Measurements from ENCODE around the gene TNPO1.

Gene TNPO1

GRCh38 chr5:72821776-72822175 is 5.3 kb downstream of the TNPO1 start:
- CTCF ChIA-PET, result no interaction called here
- Histone ChIP-seq H3K9me3 (ENCODE audit: control insufficient read depth, insufficient read depth, low read depth, low read length) (no peaks in the 10 kb centered on the region), H3K27ac (ENCODE audit: extremely low read depth, low read depth, low read length) (no peak overlapping the region), H3K4me3 (ENCODE audit: low read depth, low read length) (no peak overlapping the region), H3K36me3 (ENCODE audit: control insufficient read depth in 2 of 2, insufficient read depth in 1 of 2, low read length in 2 of 2) (peaks cover 0 to 4% of the 10 kb centered on the region in 2 experiments; a peak in 1 of 3 replicates), H3K4me1 (ENCODE audit: control insufficient read depth, insufficient read depth, low read length) (peaks cover 16% of the 10 kb centered on the region)
- POLR2A ChIA-PET, result no interaction called here
- TF ChIP-seq TRIM28 (IDR thresholded peaks at IDR 0.05; ENCODE audit: borderline replicate concordance, low read length) (no peak), ZNF654 (tag by site-specific recombination; IDR thresholded peaks at IDR 0.05; ENCODE audit: low read depth) (no peak), PRDM10 (tag by site-specific recombination; IDR thresholded peaks at IDR 0.05) (peak; percentile 56)

GRCh38 chr5:72822944-72823343 is 6.5 kb downstream of the TNPO1 start:
- Histone ChIP-seq H3K4me3 (ENCODE audit: low read depth, low read length) (no peak overlapping the region), H3K4me1 (ENCODE audit: control insufficient read depth, insufficient read depth, low read length) (peaks cover 16% of the 10 kb centered on the region), H3K9me3 (ENCODE audit: control insufficient read depth, insufficient read depth, low read depth, low read length) (no peaks in the 10 kb centered on the region), H3K27ac (ENCODE audit: extremely low read depth, low read depth, low read length) (no peak overlapping the region), H3K36me3 (ENCODE audit: control insufficient read depth in 2 of 2, insufficient read depth in 1 of 2, low read length in 2 of 2) (peaks cover 0 to 4% of the 10 kb centered on the region in 2 experiments; a peak in 1 of 3 replicates)
- POLR2A ChIA-PET, result no interaction called here
- TF ChIP-seq ZBTB6 (tag by site-specific recombination; IDR thresholded peaks at IDR 0.05) (no peak), PRDM1 (tag by site-specific recombination; IDR thresholded peaks at IDR 0.05) (peak; percentile 67; the same call in 1 of the 2 replicates), ZNF23 (tag by site-specific recombination; IDR thresholded peaks at IDR 0.05; ENCODE audit: borderline replicate concordance) (no peak), ZSCAN5A (tag by site-specific recombination; IDR thresholded peaks at IDR 0.05) (no peak), ZBTB26 (tag by site-specific recombination; optimal IDR thresholded peaks at IDR 0.05) (no peak)
- CTCF ChIA-PET, result interaction anchor here (0.6 kb wide), 1 partner anchor 26 kb away, joined by 4 read pairs; no protein-coding TSS in a partner anchor

GRCh38 chr5:72829707-72830106 is 13.2 kb downstream of the TNPO1 start:
- CTCF ChIA-PET, result interaction anchor here (0.6 to 6.5 kb wide), 4 partner anchors 11 to 1354 kb away, joined by 3 to 31 read pairs (median 4); partner anchors contain the start of gene TNPO1
- Histone ChIP-seq H3K4me3 (ENCODE audit: low read depth, low read length) (no peak overlapping the region), H3K27ac (ENCODE audit: extremely low read depth, low read depth, low read length) (no peak overlapping the region), H3K36me3 (ENCODE audit: control insufficient read depth in 2 of 2, insufficient read depth in 1 of 2, low read length in 2 of 2) (peaks cover 0 to 4% of the 10 kb centered on the region in 2 experiments; a peak in 1 of 3 replicates), H3K4me1 (ENCODE audit: control insufficient read depth, insufficient read depth, low read length) (peaks cover 9% of the 10 kb centered on the region), H3K9me3 (ENCODE audit: control insufficient read depth, insufficient read depth, low read depth, low read length) (no peaks in the 10 kb centered on the region)
- POLR2A ChIA-PET, result no interaction called here
- no peak for TF ChIP-seq ZEB2 (tag by site-specific recombination; IDR thresholded peaks at IDR 0.05)
- TF ChIP-seq PRDM6 (tag by site-specific recombination; IDR thresholded peaks at IDR 0.05), result no peak
- no peak for TF ChIP-seq WT1 (tag by site-specific recombination; IDR thresholded peaks at IDR 0.05)
- no peak for TF ChIP-seq KLF8 (tag by site-specific recombination; IDR thresholded peaks at IDR 0.05)
- TF ChIP-seq ZNF664 (tag by site-specific recombination; IDR thresholded peaks at IDR 0.05), result peak; percentile 61; the same call in 1 of the 2 replicates
